Vagina (tissue), 2 donors: ENCODE results near the gene CBY2.

ENCODE experiments used
- POLR2A ChIP-seq, 2 donors: fragments of 450-650 bp; IDR thresholded peaks; one replicate each; pipeline ENCODE4 v1.6.1; 2017; ENCODE audit warnings: antibody characterized with exemption in 2 of 2, mild to moderate bottlenecking in 2 of 2, moderate library complexity in 2 of 2
- POLR2AphosphoS5 ChIP-seq, 2 donors: sonication (generic); formaldehyde crosslinking; IDR thresholded peaks; one replicate each; pipeline ENCODE4 v1.9.0; 2017; ENCODE audit warnings: antibody characterized with exemption in 2 of 2, mild to moderate bottlenecking in 2 of 2, low read depth in 1 of 2; ENCODE audit not compliant: insufficient read depth in 1 of 2
- TF ChIP-seq, protein P1 (sequence below), 3 experiments: fragments of 450-650 bp in 2 of 3; fragments of 200-600 bp in 1 of 3; sonication (generic) in 1 of 3; IDR thresholded peaks; one replicate each; pipeline ENCODE4 v1.5.1; 2017 to 2019; ENCODE audit warnings: antibody characterized with exemption in 3 of 3, mild to moderate bottlenecking in 2 of 3, moderate library complexity in 2 of 3

DNA sequence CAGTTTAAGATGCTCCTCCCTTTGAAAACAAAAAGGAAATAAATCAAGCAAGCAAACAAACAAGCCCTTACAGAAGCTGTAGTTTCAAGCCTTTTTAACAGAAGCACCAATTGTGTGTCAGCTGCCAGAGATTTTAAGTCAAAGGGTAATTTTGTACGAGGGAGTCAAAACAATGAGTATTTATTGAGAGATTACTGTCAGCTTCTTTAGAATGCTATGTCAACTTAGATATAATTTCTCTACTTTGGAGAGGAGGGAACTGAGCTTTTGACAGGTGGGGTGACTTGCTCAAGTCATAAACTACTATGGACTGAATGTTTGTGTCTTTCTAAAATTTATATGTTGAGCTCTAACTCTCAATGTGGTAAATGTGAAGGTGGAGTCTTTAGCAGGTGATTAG lies 10.5 kb upstream of the CBY2 start:
- TF ChIP-seq, protein P1, sequence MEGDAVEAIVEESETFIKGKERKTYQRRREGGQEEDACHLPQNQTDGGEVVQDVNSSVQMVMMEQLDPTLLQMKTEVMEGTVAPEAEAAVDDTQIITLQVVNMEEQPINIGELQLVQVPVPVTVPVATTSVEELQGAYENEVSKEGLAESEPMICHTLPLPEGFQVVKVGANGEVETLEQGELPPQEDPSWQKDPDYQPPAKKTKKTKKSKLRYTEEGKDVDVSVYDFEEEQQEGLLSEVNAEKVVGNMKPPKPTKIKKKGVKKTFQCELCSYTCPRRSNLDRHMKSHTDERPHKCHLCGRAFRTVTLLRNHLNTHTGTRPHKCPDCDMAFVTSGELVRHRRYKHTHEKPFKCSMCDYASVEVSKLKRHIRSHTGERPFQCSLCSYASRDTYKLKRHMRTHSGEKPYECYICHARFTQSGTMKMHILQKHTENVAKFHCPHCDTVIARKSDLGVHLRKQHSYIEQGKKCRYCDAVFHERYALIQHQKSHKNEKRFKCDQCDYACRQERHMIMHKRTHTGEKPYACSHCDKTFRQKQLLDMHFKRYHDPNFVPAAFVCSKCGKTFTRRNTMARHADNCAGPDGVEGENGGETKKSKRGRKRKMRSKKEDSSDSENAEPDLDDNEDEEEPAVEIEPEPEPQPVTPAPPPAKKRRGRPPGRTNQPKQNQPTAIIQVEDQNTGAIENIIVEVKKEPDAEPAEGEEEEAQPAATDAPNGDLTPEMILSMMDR (IDR thresholded peaks at IDR 0.05) = no peak
- TF ChIP-seq POLR2AphosphoS5 (IDR thresholded peaks at IDR 0.05; ENCODE audit: insufficient read depth in 1 of 2, low read depth in 1 of 2) (no peak), POLR2A (IDR thresholded peaks at IDR 0.05) (no peak)
